Brain microvascular endothelial cell (primary cell): ENCODE results near the gene TYRP1.
"Not testable (repeated sequence)": the region's sequence is repeated elsewhere in the genome, so short reads cannot be mapped to it uniquely, and the experiment has no call there.

Experiments used
- DNase-seq: peaks from one replicate; pipeline ENCODE4 v3.0.0-alpha.2; 2020
- H3K27ac ChIP-seq: fragments of 250-450 bp; sonication (Bioruptor Pico); 2 replicates; pipeline ENCODE4 v1.5.1; 2020; ENCODE audit warnings: mild to moderate bottlenecking, moderate library complexity
- H3K27me3 ChIP-seq: fragments of 250-450 bp; sonication (Bioruptor Pico); replicated peaks from 2 replicates; pipeline ENCODE4 v1.5.1; 2020; ENCODE audit warnings: mild to moderate bottlenecking
- H3K36me3 ChIP-seq: fragments of 250-450 bp; sonication (Bioruptor Pico); replicated peaks from 2 replicates; pipeline ENCODE4 v1.5.1; 2020; ENCODE audit warnings: mild to moderate bottlenecking
- H3K4me3 ChIP-seq: 2 replicates; pipeline ENCODE4 v1.5.1; 2011; ENCODE audit warnings: low read depth, mild to moderate bottlenecking, control low read depth, low read length, moderate library complexity
- in situ Hi-C: cut with HindIII; loops from 2 replicates; pipeline ENCODE4 v1.10.0; 2017; ENCODE audit warnings: low sequenced_read_pairs, low pct_ligation_motif_present
- TF ChIP-seq, protein P1 (sequence below): IDR thresholded peaks from 2 replicates; pipeline ENCODE4 v1.5.1; 2011; ENCODE audit warnings: low read depth, mild to moderate bottlenecking, moderate library complexity, low read length, control low read depth, inconsistent platforms; ENCODE audit errors: missing control alignments

Gene TYRP1

DNA sequence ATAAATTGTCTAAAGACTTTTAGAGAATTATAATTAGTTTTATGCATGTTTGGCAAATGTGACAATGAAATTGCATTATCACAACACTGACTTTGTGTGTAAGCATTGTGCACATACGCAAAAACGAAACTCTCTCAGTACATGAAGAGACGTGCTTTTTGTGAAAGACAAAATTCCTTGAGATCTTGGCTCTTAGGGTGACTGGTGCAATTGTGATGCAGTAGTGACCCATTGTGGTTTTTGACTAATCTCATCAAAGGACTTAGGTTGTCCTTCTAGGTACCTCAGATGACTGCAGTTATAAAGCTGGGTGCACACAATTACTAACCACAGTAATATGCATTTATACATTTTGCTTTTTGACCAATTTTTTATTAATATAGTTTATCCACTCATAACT, 25.3 kb upstream of the TYRP1 start:
- Histone ChIP-seq H3K4me3 (no peak overlapping the region), H3K36me3 (no peaks in the 10 kb centered on the region), H3K27me3 (no peaks in the 10 kb centered on the region), H3K27ac (no peak overlapping the region)
- in situ Hi-C loops, result no loop called here
- TF ChIP-seq, protein P1, sequence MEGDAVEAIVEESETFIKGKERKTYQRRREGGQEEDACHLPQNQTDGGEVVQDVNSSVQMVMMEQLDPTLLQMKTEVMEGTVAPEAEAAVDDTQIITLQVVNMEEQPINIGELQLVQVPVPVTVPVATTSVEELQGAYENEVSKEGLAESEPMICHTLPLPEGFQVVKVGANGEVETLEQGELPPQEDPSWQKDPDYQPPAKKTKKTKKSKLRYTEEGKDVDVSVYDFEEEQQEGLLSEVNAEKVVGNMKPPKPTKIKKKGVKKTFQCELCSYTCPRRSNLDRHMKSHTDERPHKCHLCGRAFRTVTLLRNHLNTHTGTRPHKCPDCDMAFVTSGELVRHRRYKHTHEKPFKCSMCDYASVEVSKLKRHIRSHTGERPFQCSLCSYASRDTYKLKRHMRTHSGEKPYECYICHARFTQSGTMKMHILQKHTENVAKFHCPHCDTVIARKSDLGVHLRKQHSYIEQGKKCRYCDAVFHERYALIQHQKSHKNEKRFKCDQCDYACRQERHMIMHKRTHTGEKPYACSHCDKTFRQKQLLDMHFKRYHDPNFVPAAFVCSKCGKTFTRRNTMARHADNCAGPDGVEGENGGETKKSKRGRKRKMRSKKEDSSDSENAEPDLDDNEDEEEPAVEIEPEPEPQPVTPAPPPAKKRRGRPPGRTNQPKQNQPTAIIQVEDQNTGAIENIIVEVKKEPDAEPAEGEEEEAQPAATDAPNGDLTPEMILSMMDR, result no peak
- no peak for DNase-seq

DNA sequence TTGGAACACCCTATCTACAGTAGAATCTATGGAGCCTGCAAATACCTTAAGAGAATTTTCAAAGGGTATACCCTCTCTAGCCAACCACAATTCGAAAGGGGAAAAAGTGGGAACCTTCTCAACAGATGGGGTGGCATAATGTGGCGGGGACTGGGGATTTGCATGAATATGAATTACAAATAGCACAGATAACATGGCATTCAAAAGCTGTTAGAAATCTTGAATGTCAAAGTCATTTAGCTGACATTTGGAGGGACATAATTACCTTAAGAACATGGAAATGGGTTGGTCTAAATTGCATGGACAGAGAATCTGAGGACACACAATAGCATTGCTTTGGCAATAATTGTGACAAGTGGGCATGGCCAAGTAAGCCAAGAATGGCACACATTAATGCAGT, 23.2 kb upstream of the TYRP1 start:
- Histone ChIP-seq H3K27me3 (no peaks in the 10 kb centered on the region), H3K36me3 (no peaks in the 10 kb centered on the region), H3K27ac (no peak overlapping the region), H3K4me3 (no peak overlapping the region)
- no peak for DNase-seq
- in situ Hi-C loops, result no loop called here
- TF ChIP-seq, protein P1, result no peak

DNA sequence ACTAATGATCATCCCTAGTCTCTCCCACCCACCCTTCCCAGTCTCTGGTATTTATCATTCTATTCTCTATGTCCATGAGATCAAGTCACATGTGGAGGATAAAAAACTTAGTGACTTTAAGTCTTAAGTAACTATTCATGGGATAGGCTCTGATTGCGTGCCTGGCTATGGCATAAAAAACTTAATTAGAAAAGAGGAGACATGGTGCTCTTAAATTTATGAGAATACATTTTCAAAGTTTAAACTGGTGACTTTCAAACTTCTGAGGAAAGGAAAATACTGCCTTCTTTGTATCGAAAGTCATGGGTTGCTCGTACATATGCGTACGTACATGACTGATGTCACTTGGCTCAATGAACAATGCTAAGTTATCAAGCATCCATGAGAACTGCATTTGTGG, 18.2 kb upstream of the TYRP1 start:
- in situ Hi-C loops, result no loop called here
- TF ChIP-seq, protein P1, result no peak
- H3K27ac ChIP-seq, result no peak overlapping the region
- no peak for DNase-seq
- H3K4me3 ChIP-seq, result no peak overlapping the region
- H3K36me3 ChIP-seq, result no peaks in the 10 kb centered on the region
- no peaks in the 10 kb centered on the region for H3K27me3 ChIP-seq

DNA sequence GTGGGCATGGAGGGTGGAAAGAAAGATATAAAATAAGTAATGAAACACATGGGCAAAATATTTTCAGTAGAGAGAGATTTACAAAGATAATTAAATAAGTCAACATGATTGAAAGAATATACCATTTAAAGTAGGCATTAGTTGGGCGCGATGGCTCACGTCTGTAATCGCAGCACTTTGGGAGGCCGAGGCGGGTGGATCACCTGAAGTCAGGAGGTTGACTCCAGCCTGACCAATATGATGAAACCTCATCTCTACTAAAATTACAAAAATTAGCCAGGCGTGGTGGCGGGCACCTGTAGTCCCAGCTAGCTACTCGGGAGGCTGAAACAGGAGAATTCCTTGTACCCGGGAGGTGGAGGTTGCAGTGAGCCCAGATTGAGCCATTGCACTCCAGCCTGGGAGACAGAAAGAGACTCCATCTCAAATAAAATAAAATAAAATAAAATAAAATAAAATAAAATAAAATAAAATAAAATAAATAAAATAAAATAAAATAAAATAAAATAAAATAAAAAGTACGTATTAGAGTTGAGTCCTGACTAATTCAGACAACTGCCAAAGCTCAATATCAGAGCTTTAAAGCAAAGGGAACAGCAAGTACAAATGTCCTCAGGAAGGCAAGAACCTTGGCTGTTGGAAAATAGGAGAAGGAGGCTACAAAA, 15.6 kb upstream of the TYRP1 start:
- in situ Hi-C loops, H3K36me3 ChIP-seq, DNase-seq, H3K27me3 ChIP-seq, H3K4me3 ChIP-seq, H3K27ac ChIP-seq: not testable (repeated sequence)

DNA sequence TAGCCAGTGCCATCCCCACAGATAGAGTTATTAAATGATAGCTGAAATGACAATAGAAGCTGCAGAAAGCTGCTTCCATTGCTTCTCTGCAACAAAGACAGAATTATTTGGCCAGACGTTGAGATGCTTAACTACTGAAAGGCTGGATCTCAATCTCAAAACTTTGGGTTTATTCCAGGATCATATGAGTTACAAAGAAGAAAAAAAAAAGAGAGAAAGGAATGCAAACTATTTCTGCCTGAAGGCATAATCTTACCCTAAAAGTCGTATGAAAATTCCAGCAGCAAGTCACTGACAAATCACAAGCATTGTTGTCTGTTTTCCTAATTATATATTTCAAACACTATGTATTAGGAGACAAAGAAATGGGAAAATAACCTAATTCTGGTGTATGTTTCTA, 12.8 kb upstream of the TYRP1 start:
- no peak for DNase-seq
- in situ Hi-C loops, result no loop called here
- no peak overlapping the region for H3K4me3 ChIP-seq
- no peaks in the 10 kb centered on the region for H3K27me3 ChIP-seq
- H3K36me3 ChIP-seq, result no peaks in the 10 kb centered on the region
- H3K27ac ChIP-seq, result no peak overlapping the region
- TF ChIP-seq, protein P1, result no peak

DNA sequence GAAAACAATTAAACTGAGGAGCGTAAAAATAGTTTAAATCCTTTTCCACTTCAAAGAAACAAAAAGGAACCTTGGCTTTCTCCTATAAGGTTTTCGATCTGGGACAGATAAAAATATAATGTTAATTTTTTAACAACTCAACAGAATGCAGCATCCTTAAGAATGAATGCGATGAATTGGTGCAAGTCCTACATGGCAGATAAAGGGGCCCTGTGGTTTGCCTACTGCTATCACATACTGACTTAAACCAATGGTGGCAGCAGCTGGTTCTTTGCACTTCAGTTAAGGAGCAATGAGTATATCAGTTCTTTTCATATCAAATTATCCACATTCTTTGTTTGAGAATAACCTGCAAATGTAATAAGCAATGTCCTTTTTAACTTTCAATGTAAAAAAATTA, 12.4 kb upstream of the TYRP1 start:
- Histone ChIP-seq H3K27ac (no peak overlapping the region), H3K27me3 (no peaks in the 10 kb centered on the region), H3K4me3 (no peak overlapping the region), H3K36me3 (no peaks in the 10 kb centered on the region)
- in situ Hi-C loops, result no loop called here
- TF ChIP-seq, protein P1, result no peak
- no peak for DNase-seq
